ENCODE results near the gene SSMEM1.
"Not testable (repeated sequence)": the region's sequence is repeated elsewhere in the genome, so short reads cannot be mapped to it uniquely, and the experiment has no call there.

Gene SSMEM1

GRCh38 chr7:130213828-130214227 is 6.2 kb downstream of the SSMEM1 start:
- no peak for DNase-seq (ENCODE audit: low spot score)

DNA sequence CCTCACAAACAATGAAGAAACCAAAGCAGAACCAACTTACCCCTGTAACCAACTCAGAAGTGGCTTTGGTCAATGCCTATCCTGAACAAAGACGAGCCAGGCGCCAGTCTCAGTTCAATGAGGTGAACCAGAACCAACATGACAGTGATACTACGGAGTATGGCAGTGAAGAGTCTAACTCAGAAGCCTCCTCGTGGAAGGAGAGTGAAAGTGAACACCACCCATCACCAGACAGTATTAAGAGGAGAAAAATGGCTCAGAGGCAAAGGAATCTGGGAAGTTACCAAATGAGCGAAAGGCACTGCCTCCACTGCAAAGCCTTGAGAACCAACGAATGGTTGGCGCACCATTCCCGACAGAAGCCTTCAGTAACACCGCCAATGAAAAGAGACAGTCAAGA is 8.4 kb downstream of the SSMEM1 start:
- DNase-seq (ENCODE audit: low spot score), result no peak

DNA sequence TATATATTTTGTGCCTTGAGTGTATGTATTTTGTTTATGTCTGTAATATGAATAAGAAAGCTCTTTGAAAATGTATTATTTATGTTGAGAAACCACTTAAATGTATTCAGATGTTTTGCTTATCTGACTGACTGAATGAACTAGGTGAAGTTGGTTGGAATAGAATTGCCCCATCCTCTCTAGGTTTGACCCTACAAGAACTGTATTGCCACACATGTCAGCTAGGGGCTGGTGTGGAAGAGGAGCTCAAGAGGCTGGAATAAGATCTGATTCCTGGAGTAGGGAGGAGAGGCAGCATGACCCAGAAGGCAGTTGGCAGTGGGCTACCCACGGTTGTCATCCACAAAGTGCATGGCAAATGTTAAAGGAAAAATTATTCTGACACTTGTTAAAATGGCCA is 9.1 kb downstream of the SSMEM1 start:
- no peak for DNase-seq (ENCODE audit: low spot score)

DNA sequence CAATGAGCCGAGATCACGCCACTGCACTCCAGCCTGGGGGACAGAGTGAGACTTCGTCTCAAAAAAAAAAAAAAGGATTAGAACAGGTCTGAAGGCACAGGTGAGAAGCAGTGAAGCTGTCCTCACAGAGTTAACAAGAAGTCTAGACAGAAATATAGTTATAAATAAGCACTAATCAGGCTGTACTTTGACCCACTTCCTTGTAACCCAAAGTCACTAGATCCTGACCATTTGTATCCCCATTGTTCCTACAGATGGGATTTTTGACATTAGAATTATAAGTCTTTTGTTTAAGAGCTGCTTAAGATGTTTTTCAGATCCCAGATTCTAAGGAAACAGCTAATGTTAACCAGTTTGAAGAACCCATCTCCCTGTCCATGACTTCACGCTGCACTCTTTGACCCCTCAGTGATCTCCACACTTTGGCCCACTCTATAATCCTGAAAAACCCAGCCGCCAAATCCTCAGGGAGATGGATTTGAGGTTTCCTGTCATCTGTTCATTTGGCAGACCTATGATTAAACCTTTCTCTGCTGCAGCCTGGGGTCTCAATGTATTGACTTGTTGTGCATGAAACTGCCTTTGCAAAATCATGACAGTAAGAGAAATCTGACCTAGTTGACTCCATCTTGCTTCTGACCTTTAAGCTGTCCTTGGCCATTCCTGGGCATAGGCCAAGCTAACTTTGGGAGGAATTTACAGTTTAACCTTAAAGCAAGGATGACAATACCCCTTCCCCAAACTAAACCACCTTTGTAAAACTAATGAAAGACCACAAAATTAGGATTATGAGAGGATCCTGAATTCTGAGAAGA is 11.4 kb downstream of the SSMEM1 start:
- no peak for DNase-seq (ENCODE audit: low spot score)

GRCh38 chr7:130219871-130220270 is 12.2 kb downstream of the SSMEM1 start:
- no peak for DNase-seq (ENCODE audit: low spot score)

DNA sequence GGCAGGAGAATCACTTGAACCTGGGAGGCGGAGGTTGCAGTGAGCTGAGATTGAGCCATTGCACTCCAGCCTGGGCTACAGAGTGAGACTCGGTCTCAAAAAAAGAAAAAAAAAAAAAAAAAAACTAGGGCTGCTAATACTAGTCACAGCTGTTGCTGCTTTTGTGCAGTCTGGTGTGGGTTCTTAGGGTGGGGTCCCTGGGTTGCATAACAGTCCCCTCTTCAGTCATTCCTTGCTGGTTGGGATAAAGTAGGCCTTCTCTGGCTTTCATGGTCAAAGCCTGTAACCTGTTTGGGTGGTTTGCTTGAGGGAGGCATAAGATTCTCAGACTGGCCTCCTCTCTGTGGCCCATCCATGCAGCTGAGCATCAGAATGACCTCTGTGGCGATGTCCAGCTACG is 14.1 kb downstream of the SSMEM1 start:
- no peak for DNase-seq (ENCODE audit: low spot score)

GRCh38 chr7:130223646-130224045 is 16.0 kb downstream of the SSMEM1 start:
- no peak for DNase-seq (ENCODE audit: low spot score)

DNA sequence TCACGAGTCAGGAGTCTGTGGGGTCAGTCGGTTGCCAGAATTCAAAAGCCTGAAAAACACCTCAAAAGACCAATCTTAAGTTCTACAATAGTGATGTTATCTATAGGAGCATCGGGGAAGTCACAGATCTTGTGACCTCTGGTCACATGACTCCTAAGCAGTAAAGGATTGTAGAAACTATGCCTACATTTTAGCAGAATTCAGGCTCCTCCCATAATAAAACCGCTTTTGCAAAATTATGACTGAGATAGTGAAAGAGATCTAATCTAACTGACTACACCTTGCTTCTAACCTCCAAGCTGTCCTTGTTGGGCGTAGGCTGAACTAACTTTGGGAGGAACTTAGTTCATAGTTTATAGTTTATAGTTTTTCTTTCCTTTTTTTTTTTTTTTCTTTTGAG is 16.6 kb downstream of the SSMEM1 start:
- no peak for DNase-seq (ENCODE audit: low spot score)

- not testable (repeated sequence) for DNase-seq (ENCODE audit: low spot score)
Measured at GRCh38 chr7:130224923-130225322, 17.3 kb downstream of the SSMEM1 start.

- no peak for DNase-seq (ENCODE audit: low spot score)
Measured at GRCh38 chr7:130226333-130226732, 18.7 kb downstream of the SSMEM1 start.

GRCh38 chr7:130227883-130228575 is 20.4 kb downstream of the SSMEM1 start:
- no peak for DNase-seq (ENCODE audit: low spot score)

DNA sequence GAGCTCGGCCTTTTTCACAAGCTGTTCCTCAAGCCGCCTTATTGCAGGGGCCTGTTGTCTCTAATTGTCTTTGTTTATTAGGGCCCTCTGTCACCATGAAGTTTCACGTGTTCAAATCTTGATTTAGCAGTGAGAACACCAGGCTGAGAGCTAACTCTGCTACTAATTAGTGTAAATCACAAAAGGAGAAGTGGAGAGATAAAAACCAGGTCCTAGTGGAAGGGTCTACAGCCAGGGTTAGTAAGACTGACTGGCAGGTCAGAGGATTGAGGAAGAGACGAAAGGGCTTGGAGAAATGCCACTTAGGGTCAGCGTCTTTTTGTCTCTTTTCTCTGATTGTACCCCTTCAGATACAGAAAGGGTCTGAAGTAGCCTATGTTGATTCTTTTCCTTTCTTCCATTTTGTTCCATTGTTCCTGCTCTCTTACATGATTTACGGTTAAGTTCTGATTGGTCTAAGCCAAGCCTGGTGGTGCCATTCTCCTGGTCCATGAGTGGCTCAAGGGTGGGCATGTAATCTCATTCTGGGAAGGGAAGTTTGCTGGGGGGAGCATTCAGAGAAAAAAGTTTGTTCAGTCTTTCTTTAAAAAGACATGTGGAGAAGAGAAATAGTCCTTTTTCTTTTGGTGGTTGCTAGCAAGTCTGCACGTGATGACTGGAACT is 21.3 kb downstream of the SSMEM1 start:
- no peak for DNase-seq (ENCODE audit: low spot score)

DNA sequence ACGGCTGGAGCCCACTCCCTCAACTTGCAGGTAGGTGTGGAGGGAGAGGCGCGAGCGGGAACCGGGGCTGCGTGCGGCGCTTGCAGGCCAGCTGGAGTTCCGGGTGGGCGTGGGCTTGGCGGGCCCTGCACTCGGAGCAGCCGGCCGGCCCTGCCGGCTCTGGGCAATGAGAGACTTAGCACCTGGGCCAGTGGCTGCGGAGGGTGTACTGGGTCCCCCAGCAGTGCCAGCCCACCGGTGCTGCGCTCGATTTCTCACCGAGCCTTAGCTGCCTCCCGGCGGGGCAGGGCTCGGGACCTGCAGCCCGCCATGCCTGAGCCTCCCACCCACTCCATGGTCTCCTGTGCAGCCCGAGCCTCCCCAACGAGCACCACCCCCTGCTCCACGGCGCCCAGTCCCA is 22.3 kb downstream of the SSMEM1 start:
- DNase-seq (ENCODE audit: low spot score), result not testable (repeated sequence)

DNA sequence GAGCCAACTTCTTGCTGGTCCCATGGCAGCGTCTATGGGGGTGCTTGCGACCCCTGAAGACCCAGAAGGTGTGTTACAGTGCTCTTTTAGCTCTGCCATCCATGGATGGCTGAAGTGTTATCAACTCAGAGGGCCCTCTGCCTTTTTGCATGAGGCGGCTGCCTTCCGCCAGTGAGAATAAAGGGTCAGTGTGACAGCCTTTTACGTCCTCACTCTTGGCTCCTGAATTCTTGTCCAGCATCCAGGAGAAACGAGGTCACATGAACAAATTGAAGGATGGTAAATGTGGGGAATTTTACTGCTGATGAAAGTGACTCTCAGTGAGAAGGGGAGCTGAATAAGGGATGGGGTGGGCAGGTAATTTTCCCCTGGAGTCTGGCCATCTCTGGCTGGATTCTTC is 24.1 kb downstream of the SSMEM1 start:
- no peak for DNase-seq (ENCODE audit: low spot score)

GRCh38 chr7:130232209-130232608 is 24.5 kb downstream of the SSMEM1 start:
- no peak for DNase-seq (ENCODE audit: low spot score)

DNA sequence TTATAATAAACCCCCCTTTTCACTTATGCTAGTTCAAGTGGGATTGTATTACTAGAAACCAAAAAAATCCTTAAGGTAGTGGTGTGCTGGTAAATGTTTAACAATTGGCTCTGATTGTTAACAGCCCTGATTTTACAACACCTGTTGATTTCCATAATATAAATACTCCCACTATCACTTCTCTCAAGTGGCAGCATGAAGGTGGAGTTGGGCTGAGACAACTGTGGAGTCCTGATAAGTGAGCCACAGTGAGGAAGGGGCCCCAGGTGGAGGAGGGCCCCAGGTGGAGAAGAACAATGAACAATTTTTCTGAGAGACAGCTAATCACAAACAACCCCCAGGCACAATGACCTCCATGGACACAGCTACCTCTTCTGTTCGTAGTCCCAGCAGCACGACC is 26.4 kb downstream of the SSMEM1 start:
- no peak for DNase-seq (ENCODE audit: low spot score)

- not testable (repeated sequence) for DNase-seq (ENCODE audit: low spot score)
Measured at GRCh38 chr7:130236361-130236760, 28.7 kb downstream of the SSMEM1 start.

- DNase-seq (ENCODE audit: low spot score), result no peak
Measured at GRCh38 chr7:130240240-130240639, 32.6 kb downstream of the SSMEM1 start.

DNA sequence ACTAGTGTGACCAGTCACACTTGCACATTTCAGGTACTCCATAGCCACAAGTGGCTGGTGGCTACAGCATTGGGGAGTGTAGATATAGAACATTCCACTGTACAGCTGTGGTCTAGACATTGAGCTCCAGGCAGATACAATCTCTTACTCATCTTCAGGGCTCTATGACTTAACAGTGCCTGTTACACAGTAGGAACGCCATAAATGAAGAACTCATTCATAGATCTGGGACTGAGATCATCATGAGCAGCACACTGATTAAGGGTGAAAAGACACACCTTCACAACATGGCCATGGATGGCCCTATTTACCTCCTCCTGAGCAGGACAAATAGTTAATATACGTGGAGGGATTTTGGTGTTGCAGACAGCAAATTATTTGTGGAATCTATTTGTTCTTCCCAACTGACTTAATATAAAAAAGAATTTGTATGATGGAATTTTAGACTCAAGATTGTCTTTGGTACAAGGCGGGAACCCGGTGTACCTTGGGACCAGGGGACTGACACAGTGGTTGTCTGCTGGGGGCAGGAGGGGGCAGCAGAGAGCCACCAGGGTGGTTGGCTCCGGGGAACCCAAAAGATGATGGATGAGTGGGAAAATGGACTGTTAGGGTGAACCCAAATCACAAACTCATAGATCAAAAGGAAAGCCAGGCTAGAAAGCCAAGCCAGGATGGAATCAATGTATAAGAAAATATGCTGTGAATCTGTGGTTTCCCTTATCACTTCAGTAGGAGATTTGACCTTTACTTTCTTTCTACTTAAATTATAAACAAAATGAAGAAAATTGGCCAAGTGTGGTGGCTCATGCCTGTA is 34.7 kb downstream of the SSMEM1 start:
- DNase-seq (ENCODE audit: low spot score), result peak; percentile 75

DNA sequence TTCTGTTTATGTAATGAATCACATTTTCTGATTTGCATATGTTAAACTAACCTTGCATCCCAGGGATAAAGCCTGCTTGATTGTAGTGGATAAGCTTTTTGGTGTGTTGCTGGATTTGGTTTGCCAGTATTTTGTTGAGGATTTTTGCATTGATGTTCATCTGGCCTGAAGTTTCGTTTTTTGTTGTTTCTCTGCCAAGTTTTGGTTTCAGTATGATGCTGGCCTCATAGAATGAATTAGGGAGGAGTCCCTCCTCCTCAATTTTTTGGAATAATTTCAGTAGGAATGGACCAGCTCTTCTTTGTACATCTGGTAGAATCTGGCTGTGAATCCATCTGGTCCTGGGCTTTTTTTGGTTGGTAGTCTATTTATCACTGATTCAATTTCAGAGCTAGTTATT is 35.8 kb downstream of the SSMEM1 start:
- not testable (repeated sequence) for DNase-seq (ENCODE audit: low spot score)

DNA sequence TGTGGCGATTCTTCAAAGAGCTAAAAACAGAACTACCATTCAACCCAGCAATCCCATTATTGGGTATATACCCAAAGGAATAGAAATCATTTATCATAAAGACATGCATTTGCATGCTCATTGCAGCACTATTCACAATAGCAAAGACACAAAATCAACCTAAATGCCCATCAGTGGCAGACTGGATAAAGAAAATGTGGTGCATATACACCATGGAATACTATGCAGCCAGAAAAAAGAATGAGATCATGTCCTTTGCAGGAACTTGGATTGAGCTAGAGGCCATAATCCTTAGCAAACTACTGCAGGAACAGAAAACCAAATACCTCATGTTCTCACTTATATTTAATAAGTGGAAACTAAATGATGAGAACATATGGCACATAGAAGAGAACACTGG is 38.8 kb downstream of the SSMEM1 start:
- not testable (repeated sequence) for DNase-seq (ENCODE audit: low spot score)

- not testable (repeated sequence) for DNase-seq (ENCODE audit: low spot score)
Measured at GRCh38 chr7:130248842-130249241, 41.2 kb downstream of the SSMEM1 start.
